ENCODE results near the gene SBNO1. TPM values are rescaled to one million over a fixed set of nuclear protein-coding genes. Genes with fewer than 3 reads are reported as not detected.

Gene SBNO1
- total RNA-seq, 1 donor from 2014 or later = 11.5 TPM

DNA sequence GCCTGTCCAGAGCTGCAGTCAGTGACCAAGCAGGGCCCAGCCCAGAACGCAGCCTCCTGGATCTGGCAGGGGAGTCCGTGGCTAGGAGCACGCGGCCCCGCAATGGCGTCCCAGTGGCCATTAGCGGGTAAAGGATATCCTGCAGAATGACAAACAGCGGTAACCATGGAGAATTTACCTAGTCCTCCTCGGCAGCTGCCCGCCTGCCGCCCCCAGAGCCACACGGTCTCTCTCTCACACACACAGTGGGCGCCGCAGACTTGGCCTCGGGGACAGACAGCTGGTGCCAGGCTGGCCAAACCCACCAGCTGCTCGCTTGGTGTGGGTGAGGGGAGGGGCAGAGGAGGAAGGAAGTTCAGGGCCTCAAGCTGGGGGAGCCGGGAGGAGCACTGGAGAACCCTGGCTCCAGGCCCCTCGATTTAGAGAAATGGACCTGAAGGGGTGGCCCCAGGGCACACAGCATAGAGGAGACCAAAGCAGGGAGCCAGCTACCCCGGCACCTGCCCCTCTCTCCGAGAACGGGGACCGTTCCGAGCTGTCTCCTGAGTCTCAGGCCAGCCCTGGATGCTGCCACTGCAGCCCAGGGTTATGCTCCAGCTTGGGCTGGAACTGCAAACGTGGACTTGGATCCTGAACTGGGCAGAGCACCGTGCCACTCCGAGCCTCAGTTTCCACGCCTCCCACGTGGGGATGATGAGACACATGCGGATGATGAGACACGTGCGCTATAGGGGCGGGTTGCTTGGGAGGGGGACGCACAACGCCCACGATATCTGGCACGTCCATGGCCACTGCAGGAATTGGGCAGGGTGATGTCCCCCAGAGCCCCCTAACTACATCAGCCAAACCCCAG is 96.4 kb downstream of the SBNO1 start:
- H3K27ac ChIP-seq (ENCODE audit: low read depth, low read length) = peak overlapping the region; percentile 65
- H3K9ac ChIP-seq (ENCODE audit: low read depth in 1 of 3, low read length in 3 of 3) = peak overlapping the region; percentile 32 to 57 (median 54)
- H3K36me3 ChIP-seq (ENCODE audit: control insufficient read depth in 3 of 3, insufficient read depth in 3 of 3, low read length in 3 of 3) = peaks cover 6 to 10% (median 8%) of the 10 kb centered on the region in 3 donors
- H3K27me3 ChIP-seq (ENCODE audit: control insufficient read depth in 3 of 3, insufficient read depth in 3 of 3, low read length in 3 of 3) = no peaks in the 10 kb centered on the region
- peak overlapping the region; percentile 48 to 60 (median 56) for H3K4me3 ChIP-seq (ENCODE audit: low read length in 3 of 3)
- H3K9me3 ChIP-seq (ENCODE audit: control insufficient read depth in 3 of 3, low read length in 3 of 3) = no peaks in the 10 kb centered on the region
- H3K4me1 ChIP-seq (ENCODE audit: control insufficient read depth in 3 of 3, insufficient read depth in 3 of 3, low read length in 3 of 3) = peaks cover 30 to 38% (median 32%) of the 10 kb centered on the region in 3 donors

DNA sequence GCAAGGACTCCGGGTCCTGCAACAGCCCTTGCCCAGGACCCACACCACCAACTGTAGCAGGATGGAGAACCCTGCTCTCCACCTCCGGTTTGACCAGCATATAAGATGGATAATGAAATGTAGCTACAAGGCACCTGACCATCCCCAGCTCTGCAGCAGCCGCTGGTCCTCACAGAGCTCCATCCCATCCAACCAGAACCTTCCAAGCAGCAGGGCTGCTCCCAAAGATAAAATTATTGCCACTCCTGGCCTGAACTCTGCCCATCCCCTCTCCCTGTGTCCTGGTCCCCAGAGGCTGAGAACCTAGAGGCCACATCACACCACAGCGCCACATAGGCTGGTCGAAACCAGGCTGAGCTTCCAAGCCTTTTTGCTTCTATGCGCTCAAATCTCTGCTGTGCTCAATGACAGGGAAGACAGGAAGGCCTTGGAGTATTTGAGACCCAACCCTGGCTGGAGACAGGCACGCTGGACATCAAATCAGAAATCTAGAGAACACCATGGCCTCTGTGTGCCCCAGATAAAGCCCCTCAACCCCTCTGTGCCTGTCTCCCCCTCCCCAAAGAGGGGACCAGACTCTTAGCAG is 97.2 kb downstream of the SBNO1 start:
- H3K27ac ChIP-seq (ENCODE audit: low read depth, low read length) = peak overlapping the region; percentile 65
- H3K27me3 ChIP-seq (ENCODE audit: control insufficient read depth in 3 of 3, insufficient read depth in 3 of 3, low read length in 3 of 3) = no peaks in the 10 kb centered on the region
- H3K9ac ChIP-seq (ENCODE audit: low read depth in 1 of 3, low read length in 3 of 3) = peak overlapping the region in 2 of 3 donors; percentile 32 to 57
- peaks cover 29 to 38% (median 30%) of the 10 kb centered on the region in 3 donors for H3K4me1 ChIP-seq (ENCODE audit: control insufficient read depth in 3 of 3, insufficient read depth in 3 of 3, low read length in 3 of 3)
- H3K9me3 ChIP-seq (ENCODE audit: control insufficient read depth in 3 of 3, low read length in 3 of 3) = no peaks in the 10 kb centered on the region
- H3K4me3 ChIP-seq (ENCODE audit: low read length in 3 of 3) = peak overlapping the region in 2 of 3 donors; percentile 56 to 60
- H3K36me3 ChIP-seq (ENCODE audit: control insufficient read depth in 3 of 3, insufficient read depth in 3 of 3, low read length in 3 of 3) = peaks cover 8 to 14% (median 9%) of the 10 kb centered on the region in 3 donors

DNA sequence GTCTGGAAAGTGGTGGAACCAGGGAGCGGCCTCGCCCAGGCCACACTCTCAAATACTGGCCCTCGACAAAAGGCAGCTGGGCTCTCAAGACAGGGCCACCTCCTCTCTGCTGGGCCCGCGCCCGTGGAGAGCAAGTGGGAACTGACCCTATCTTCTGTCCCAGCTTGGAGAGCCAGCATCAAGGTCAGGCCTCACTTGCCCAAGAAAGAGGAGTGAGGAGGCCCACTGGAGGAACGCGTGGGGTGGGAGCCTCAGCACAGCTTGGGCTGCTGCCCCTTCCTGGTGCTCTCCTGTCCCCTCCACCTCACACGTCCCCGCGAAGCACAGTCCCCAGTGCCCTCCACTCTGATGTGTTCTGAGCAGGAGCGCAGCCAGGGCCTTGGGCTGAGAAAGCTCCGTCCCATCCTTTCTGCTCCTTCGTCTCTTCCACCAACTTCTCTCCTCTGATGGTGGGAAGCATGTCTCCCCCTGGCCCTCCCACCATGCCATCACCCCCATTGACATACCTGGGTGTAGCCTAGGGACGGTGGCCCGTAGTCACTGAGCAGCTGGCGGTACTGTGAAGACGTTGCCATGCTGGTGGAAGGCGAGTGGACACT is 97.9 kb downstream of the SBNO1 start:
- Histone ChIP-seq H3K27ac (ENCODE audit: low read depth, low read length) (no peak overlapping the region), H3K9me3 (ENCODE audit: control insufficient read depth in 3 of 3, low read length in 3 of 3) (no peaks in the 10 kb centered on the region), H3K4me1 (ENCODE audit: control insufficient read depth in 3 of 3, insufficient read depth in 3 of 3, low read length in 3 of 3) (peaks cover 25 to 34% (median 30%) of the 10 kb centered on the region in 3 donors), H3K27me3 (ENCODE audit: control insufficient read depth in 3 of 3, insufficient read depth in 3 of 3, low read length in 3 of 3) (no peaks in the 10 kb centered on the region), H3K4me3 (ENCODE audit: low read length in 3 of 3) (no peak overlapping the region), H3K36me3 (ENCODE audit: control insufficient read depth in 3 of 3, insufficient read depth in 3 of 3, low read length in 3 of 3) (peaks cover 9 to 15% (median 9%) of the 10 kb centered on the region in 3 donors), H3K9ac (ENCODE audit: low read depth in 1 of 3, low read length in 3 of 3) (no peak overlapping the region)

DNA sequence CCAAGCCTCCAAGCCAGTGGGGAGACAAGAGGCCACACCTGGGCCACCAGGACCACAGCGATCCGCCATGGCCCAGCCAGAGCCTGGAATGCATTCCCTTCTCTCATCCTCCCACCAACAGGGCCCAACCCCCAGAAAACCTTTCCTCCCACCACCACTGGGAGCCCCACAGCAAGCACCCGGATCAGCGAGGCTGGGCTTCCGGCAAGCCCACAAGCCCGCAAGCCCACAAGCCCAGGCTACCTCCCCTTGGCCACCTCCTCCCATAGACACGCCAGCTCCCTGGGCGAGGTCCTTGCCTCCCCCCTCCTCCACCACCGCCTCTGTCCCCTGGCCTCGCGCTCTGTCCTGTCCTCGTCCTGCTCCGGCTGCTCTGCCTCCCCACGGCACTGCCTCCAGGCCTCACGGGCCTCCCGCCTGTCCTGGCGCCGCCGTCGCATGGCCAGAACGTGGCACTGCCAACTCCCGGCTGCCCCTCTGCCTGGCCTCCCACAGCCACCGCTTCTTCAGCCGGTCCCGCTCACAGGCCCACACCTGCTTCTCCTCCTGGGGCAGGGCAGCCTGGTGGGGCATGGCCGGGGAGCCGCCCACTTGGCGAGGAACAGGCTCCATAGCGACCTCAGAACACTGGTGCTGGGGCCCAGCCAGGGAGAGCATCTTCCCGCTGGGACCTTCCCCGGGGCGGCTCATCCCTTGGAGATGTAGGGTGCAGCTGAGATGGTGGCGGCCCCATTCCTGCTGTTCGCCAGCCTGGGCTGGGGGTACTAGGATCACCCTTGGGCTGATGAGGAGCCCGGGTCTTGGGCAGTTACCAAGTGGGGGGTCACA is 98.6 kb downstream of the SBNO1 start:
- Histone ChIP-seq H3K27me3 (ENCODE audit: control insufficient read depth in 3 of 3, insufficient read depth in 3 of 3, low read length in 3 of 3) (no peaks in the 10 kb centered on the region), H3K9ac (ENCODE audit: low read depth in 1 of 3, low read length in 3 of 3) (no peak overlapping the region), H3K27ac (ENCODE audit: low read depth, low read length) (no peak overlapping the region), H3K4me1 (ENCODE audit: control insufficient read depth in 3 of 3, insufficient read depth in 3 of 3, low read length in 3 of 3) (peaks cover 25 to 34% (median 30%) of the 10 kb centered on the region in 3 donors), H3K36me3 (ENCODE audit: control insufficient read depth in 3 of 3, insufficient read depth in 3 of 3, low read length in 3 of 3) (peaks cover 16 to 21% (median 16%) of the 10 kb centered on the region in 3 donors), H3K4me3 (ENCODE audit: low read length in 3 of 3) (no peak overlapping the region), H3K9me3 (ENCODE audit: control insufficient read depth in 3 of 3, low read length in 3 of 3) (no peaks in the 10 kb centered on the region)

DNA sequence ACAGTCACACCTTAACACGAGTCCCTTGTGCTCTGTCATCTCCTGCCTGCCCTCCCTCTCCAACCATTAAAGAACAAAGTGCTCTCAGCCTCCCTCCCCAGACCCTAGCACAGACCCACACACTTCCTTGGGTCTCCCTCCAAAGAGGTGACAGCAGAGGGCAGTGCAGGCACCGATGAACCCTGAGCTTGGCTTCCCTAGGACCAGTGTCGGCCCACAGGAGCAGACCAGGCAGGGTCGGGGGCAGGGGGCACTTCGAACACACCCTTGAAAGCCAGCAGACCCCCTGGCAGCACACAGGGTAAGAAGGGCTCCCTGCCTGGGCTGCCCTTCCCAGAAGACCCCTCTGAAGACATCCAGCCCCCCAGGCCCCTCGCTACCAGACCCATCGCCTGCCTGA is 100.0 kb downstream of the SBNO1 start:
- peaks cover 17 to 24% (median 21%) of the 10 kb centered on the region in 3 donors for H3K4me1 ChIP-seq (ENCODE audit: control insufficient read depth in 3 of 3, insufficient read depth in 3 of 3, low read length in 3 of 3)
- H3K9ac ChIP-seq (ENCODE audit: low read depth in 1 of 3, low read length in 3 of 3) = no peak overlapping the region
- H3K27ac ChIP-seq (ENCODE audit: low read depth, low read length) = no peak overlapping the region
- H3K36me3 ChIP-seq (ENCODE audit: control insufficient read depth in 3 of 3, insufficient read depth in 3 of 3, low read length in 3 of 3) = peaks cover 23 to 29% (median 25%) of the 10 kb centered on the region in 3 donors
- H3K9me3 ChIP-seq (ENCODE audit: control insufficient read depth in 3 of 3, low read length in 3 of 3) = no peaks in the 10 kb centered on the region
- no peaks in the 10 kb centered on the region for H3K27me3 ChIP-seq (ENCODE audit: control insufficient read depth in 3 of 3, insufficient read depth in 3 of 3, low read length in 3 of 3)
- no peak overlapping the region for H3K4me3 ChIP-seq (ENCODE audit: low read length in 3 of 3)

DNA sequence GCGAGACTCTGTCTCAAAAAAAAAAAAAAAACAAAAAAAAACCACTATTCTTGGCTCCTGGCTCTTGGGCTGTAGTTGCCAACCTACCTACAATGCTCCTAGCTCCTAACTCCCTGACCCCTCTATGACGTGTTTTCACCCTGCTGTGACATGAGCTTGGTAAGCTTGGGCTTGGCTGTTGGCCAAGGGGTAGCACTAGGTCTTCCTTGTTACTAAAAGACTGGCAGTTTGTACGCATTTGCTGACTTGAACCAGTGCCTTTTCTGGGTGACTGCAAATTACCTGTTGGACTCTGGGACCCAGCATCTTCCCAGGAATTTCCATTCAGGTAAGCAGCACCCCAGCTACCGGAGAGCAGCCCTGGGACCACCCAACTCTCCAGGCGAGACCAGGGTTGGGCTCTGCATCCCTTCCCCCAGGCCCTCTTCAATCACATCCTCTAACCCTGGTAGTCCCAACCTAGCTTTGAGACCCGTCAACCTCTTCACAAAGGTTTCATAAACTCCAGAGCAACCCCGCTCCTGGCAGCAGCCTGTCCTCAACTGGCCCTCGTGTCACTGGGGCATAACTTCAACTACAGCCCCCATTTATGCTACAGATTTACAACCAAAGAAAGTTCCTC is 101.3 kb downstream of the SBNO1 start:
- H3K27ac ChIP-seq (ENCODE audit: low read depth, low read length) = no peak overlapping the region
- H3K36me3 ChIP-seq (ENCODE audit: control insufficient read depth in 3 of 3, insufficient read depth in 3 of 3, low read length in 3 of 3) = peaks cover 29 to 35% (median 35%) of the 10 kb centered on the region in 3 donors
- H3K4me3 ChIP-seq (ENCODE audit: low read length in 3 of 3) = no peak overlapping the region
- no peak overlapping the region for H3K9ac ChIP-seq (ENCODE audit: low read depth in 1 of 3, low read length in 3 of 3)
- peaks cover 6 to 13% (median 10%) of the 10 kb centered on the region in 3 donors for H3K4me1 ChIP-seq (ENCODE audit: control insufficient read depth in 3 of 3, insufficient read depth in 3 of 3, low read length in 3 of 3)
- H3K27me3 ChIP-seq (ENCODE audit: control insufficient read depth in 3 of 3, insufficient read depth in 3 of 3, low read length in 3 of 3) = no peaks in the 10 kb centered on the region
- H3K9me3 ChIP-seq (ENCODE audit: control insufficient read depth in 3 of 3, low read length in 3 of 3) = no peaks in the 10 kb centered on the region

DNA sequence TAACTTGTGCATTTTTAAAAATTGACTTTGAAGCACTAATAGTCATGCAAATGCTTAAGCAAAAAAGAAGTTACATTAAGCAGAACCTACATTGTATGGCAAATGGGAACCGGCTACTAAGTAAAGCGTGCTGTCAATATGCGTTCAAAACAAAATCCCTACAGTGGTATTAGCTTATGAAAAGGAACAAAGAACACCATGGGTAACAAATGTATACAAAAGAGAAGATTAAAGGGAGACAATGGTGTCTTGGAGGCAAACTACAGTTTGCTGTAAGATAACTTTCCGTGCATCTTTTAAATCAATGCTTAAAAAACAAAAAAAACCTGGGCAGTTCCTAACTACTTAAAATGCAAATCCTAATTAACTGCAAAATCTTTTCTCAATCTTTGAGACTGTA is 103.5 kb downstream of the SBNO1 start:
- Histone ChIP-seq H3K4me1 (ENCODE audit: control insufficient read depth in 3 of 3, insufficient read depth in 3 of 3, low read length in 3 of 3) (no peaks in the 10 kb centered on the region), H3K36me3 (ENCODE audit: control insufficient read depth in 3 of 3, insufficient read depth in 3 of 3, low read length in 3 of 3) (peaks cover 32 to 36% (median 35%) of the 10 kb centered on the region in 3 donors), H3K27ac (ENCODE audit: low read depth, low read length) (no peak overlapping the region), H3K9ac (ENCODE audit: low read depth in 1 of 3, low read length in 3 of 3) (no peak overlapping the region), H3K27me3 (ENCODE audit: control insufficient read depth in 3 of 3, insufficient read depth in 3 of 3, low read length in 3 of 3) (no peaks in the 10 kb centered on the region), H3K4me3 (ENCODE audit: low read length in 3 of 3) (no peak overlapping the region), H3K9me3 (ENCODE audit: control insufficient read depth in 3 of 3, low read length in 3 of 3) (no peaks in the 10 kb centered on the region)

DNA sequence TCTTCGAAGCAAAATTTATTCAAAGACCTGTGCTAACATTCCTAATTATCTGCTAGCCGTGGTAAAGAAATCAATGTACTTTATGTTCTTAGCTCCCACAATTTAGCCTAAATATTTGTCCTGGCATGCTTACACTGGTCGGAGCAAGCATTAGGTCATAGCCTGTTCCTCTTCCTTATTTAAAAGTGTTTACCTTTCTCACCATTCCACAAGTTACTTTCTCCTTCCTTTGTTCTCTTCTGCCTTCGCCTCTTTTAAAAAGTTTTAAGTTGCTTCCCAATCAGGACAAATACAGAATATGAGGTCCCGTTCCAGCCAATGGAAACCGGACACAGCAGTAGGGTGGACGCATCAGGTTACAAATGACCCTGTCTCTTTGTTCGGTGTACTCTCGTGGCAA is 104.6 kb downstream of the SBNO1 start:
- Histone ChIP-seq H3K4me1 (ENCODE audit: control insufficient read depth in 3 of 3, insufficient read depth in 3 of 3, low read length in 3 of 3) (peaks cover 0 to under 1% (median under 1%) of the 10 kb centered on the region in 3 donors), H3K9me3 (ENCODE audit: control insufficient read depth in 3 of 3, low read length in 3 of 3) (no peaks in the 10 kb centered on the region), H3K36me3 (ENCODE audit: control insufficient read depth in 3 of 3, insufficient read depth in 3 of 3, low read length in 3 of 3) (peaks cover 32 to 41% (median 37%) of the 10 kb centered on the region in 3 donors), H3K27ac (ENCODE audit: low read depth, low read length) (no peak overlapping the region), H3K27me3 (ENCODE audit: control insufficient read depth in 3 of 3, insufficient read depth in 3 of 3, low read length in 3 of 3) (no peaks in the 10 kb centered on the region), H3K9ac (ENCODE audit: low read depth in 1 of 3, low read length in 3 of 3) (no peak overlapping the region), H3K4me3 (ENCODE audit: low read length in 3 of 3) (no peak overlapping the region)

DNA sequence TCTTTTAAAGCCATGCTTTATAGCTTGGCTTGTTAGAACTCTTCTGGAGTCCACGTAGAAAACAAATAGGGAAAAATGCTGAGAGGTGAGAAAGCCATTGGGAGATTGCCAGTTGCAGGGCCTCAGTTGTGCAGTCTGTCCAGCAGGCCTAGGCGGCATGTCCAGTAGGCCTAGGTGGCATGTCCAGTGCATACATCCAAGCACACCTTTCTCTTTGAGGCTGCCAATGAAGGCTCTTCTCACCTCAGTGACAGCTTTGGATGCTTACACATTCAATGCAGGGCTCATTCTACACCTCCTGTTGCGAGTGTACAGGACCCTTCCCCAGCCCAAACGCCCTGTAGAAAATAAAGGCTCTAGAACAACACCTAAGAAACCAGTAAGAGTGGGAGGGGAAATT is 106.1 kb downstream of the SBNO1 start:
- no peak overlapping the region for H3K4me3 ChIP-seq (ENCODE audit: low read length in 3 of 3)
- H3K4me1 ChIP-seq (ENCODE audit: control insufficient read depth in 3 of 3, insufficient read depth in 3 of 3, low read length in 3 of 3) = peaks cover 8 to 15% (median 13%) of the 10 kb centered on the region in 3 donors
- no peak overlapping the region for H3K27ac ChIP-seq (ENCODE audit: low read depth, low read length)
- H3K36me3 ChIP-seq (ENCODE audit: control insufficient read depth in 3 of 3, insufficient read depth in 3 of 3, low read length in 3 of 3) = peaks cover 41 to 47% (median 46%) of the 10 kb centered on the region in 3 donors
- no peak overlapping the region for H3K9ac ChIP-seq (ENCODE audit: low read depth in 1 of 3, low read length in 3 of 3)
- H3K9me3 ChIP-seq (ENCODE audit: control insufficient read depth in 3 of 3, low read length in 3 of 3) = no peaks in the 10 kb centered on the region
- H3K27me3 ChIP-seq (ENCODE audit: control insufficient read depth in 3 of 3, insufficient read depth in 3 of 3, low read length in 3 of 3) = no peaks in the 10 kb centered on the region

Data from skeletal muscle tissue (tissue), 4 donors.